GM21381 (cell line): Measurements from ENCODE around the gene DPP4.
"Not testable (repeated sequence)": the region's sequence is repeated elsewhere in the genome, so short reads cannot be mapped to it uniquely, and the experiment has no call there.

Source experiments
- ATAC-seq: cut with Tn5 transposase; IDR thresholded peaks from one replicate; pipeline ENCODE4 v1.9.1; 2021; ENCODE audit warnings: mild to moderate bottlenecking, moderate library complexity; ENCODE audit not compliant: unreplicated experiment

The DPP4 gene

GRCh38 chr2:162060532-162060931 is 13.5 kb downstream of the DPP4 start:
- ATAC-seq, result no peak

GRCh38 chr2:162058973-162059668 is 14.9 kb downstream of the DPP4 start:
- peak; percentile 59 for ATAC-seq

GRCh38 chr2:162057426-162057825 is 16.6 kb downstream of the DPP4 start:
- no peak for ATAC-seq

DNA sequence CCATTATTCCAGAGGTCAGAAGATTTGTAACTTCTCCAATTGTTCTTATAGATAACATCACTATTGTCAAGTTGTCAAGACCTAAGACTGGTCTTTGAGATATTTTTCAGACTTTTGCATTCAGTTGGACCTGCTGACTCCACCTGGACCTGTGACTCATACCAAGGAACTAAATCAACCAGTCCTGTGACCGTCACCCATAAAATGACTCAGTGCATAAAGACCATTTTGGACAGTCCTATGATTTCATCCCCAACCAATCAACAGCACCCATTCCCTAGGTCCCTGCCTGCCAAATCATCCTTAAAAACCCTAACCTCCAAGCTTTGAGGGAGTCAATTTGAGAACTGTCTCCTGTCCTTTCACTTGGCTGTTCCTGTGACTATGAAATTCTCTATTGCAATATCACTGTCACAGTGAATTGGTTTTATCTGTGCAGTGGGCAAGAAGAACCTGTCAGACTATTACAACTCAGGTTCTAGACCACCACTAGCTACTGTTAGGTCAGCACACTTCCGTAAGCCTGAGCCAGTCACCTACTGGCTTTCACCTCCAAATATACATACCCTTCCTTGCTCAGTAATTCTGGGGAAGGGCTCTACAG is 17.1 kb downstream of the DPP4 start:
- ATAC-seq, result no peak

- no peak for ATAC-seq
These were observed 20.2 kb downstream of the DPP4 start for GRCh38 chr2:162053808-162054155.

- ATAC-seq, result no peak
These were observed 20.8 kb downstream of the DPP4 start for GRCh38 chr2:162053066-162053807.

DNA sequence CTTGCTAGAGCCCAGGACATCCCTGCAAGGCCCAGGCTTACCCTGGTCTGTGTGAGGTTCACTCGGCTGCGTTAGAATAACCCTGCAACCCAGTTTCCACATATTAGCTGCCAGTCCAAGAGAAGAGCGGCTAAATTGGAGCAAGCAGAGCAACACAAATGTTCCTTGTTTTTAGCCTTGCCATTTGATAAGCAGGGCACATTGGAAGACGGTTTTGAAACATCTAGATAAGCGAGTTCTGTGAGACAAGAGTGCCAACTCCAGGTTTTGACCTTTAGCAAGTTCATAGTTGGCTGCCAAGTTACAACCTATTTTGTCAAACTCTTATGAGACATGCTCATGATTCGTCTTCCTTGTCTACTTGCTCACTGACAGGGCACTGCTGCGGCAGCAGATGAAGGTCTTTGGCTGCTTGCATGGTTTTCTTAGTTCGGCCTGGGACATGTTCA is 23.5 kb downstream of the DPP4 start:
- ATAC-seq, result no peak

- ATAC-seq, result not testable (repeated sequence)
These were observed 24.9 kb downstream of the DPP4 start for GRCh38 chr2:162049089-162049488.

- ATAC-seq, result no peak
These were observed 29.4 kb downstream of the DPP4 start for GRCh38 chr2:162044586-162044985.

DNA sequence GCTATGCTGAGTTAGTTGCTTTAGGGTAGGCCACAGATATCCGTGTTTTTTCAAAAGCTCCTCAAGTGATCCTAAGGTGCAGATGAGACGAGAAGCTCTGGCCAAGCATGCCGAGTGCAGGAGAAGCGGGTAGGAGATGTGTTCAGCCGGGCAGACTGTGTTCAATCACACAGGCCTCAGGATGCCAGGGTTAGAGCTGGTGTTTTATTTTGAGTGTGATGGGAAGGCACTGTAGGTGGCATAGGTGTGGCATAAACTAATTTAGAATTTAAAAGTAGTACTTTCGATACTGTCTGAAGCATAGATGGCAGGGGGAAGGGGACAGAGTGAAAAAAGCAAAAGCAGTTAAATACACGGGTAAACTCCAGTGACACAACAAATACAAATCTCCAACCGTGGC is 30.9 kb downstream of the DPP4 start:
- no peak for ATAC-seq

DNA sequence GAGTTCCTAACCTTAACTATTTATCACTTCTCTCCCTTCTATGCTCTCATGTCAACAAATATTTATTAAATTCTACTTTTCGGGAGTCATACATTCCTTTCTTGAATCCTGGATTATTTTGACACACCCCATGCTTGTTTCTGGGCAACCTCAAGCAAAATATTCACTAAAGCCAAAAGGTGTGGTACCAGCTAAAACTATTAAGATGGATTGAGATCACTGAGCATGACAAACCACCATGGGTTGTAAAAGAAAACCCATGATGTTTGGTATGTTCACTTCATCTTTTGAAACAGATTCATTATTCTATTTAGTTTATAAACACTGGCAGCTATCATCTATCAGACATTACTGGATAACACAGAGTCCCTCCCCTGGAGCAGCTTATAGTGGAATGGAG is 32.5 kb downstream of the DPP4 start:
- no peak for ATAC-seq

DNA sequence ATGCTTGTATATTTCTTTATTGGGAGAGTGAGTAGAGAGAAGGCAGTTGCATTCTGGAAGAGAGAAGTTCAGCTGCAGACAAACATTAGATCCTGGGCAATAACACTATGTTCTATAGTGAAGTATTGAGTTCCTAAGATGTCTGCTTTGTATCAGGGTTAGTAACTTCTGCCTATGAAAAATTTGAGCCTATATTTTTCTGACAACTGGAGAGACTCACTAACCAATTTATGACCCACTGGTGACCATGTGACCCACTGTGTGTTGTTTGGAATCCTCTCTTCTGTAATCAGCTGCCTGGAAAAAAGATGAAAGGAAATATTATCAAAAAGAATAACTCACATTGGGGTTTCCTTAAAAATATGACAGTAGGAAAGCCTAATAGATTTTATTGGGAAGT is 35.3 kb downstream of the DPP4 start:
- no peak for ATAC-seq

GRCh38 chr2:162037886-162038285 is 36.1 kb downstream of the DPP4 start:
- no peak for ATAC-seq

GRCh38 chr2:162037028-162037795 is 36.8 kb downstream of the DPP4 start:
- no peak for ATAC-seq

DNA sequence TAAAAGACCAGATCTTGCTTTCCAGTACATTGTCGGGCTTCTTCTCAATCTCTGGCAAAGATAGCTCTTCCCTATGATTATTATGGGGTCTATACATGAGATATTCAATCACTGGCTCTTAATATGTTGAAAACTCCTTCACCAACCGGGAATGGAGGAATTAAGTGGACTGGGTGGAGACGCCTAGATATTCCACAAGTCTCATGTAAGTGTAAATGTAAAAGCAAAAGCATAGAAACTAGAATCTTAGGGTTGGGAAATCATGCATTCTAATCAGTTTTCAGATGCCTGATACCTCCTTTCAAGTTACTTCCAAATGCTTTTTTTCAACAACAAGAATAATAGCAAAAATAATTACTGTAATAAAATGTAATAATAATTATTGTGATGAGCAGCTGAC is 38.0 kb downstream of the DPP4 start:
- no peak for ATAC-seq

DNA sequence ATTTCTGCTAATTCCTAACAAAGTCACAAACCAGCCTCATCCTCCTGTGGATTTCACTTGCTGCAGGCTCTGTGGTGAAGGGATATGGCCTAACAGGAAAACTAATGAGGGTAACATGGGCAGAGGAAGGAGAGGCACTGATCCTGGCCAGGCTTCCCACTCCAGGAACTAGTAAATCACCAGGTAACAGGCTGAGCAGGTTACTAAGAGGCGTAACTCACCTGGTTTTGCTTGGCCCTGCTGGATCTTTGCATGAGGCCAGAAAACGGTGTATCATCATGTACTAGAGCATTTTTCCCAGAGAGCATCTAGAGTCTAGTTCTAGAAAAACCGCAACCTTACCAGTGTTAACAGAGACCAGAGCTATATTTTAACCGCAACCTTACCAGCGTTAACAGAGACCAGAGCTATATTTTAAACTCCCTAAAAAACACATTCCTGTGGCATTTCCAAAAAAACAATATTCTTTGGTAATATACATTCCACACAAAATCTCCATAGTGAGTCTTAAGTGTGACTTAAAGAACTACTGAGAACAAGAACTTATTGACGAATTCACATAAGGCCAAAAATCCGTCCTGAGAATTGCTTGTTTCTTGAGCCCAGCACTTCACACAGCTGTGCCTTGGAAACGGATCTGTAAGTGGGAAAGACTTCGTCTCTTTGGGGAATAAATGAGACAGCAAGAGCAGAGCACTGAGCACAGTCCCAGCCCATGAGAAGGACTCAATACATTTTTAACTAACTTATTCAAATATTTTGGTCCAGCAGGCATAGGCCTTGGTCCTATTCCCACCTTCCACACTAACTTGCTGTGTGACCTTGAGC is 43.4 kb downstream of the DPP4 start:
- no peak for ATAC-seq

DNA sequence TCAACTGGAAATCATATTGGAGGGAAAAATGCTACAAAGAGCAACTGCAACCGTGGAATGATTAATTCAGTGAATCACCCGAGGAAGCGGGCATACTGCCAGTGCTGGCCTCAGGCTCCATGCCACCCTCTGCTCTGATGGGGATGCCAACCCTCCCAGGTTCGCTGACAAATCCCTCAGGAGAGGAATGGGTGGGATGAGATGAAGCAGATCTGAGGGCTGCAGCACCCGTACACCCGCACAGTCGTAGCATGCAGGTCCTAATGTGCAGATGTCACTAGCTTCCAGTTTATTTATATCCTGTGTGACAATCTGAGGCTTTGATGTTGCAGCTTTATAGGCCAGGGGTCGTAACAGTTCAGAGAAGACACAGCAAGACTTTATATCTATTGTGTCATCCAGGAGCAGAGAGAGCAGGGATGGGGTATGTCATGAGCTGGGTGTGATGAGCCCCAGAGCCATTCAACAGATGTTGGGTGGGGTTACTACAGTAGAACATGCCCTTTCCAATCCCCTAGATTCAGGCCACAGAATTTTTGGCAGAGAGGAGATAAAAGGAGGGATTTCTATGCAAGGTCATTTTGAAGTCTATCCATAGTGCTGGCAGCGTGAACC is 44.6 kb downstream of the DPP4 start:
- no peak for ATAC-seq

DNA sequence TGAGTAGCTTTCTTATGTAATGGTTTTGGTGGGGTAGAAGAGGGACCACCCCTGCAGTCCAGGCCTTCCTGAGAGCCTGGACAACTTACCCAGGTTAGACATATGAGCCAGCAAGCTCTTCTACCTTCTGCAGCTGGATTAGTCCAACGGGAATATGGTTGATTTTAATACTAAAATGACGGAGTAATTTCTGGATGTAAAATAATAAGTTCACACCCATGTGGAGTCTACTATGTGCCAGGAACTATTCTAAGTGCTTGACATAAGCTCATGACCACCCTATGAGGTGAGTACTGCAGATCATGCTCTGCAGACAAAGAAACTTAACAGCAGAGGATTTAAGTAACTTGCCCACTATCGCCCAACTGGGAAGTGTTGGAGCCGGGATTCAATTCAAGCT is 45.5 kb downstream of the DPP4 start:
- ATAC-seq, result no peak

DNA sequence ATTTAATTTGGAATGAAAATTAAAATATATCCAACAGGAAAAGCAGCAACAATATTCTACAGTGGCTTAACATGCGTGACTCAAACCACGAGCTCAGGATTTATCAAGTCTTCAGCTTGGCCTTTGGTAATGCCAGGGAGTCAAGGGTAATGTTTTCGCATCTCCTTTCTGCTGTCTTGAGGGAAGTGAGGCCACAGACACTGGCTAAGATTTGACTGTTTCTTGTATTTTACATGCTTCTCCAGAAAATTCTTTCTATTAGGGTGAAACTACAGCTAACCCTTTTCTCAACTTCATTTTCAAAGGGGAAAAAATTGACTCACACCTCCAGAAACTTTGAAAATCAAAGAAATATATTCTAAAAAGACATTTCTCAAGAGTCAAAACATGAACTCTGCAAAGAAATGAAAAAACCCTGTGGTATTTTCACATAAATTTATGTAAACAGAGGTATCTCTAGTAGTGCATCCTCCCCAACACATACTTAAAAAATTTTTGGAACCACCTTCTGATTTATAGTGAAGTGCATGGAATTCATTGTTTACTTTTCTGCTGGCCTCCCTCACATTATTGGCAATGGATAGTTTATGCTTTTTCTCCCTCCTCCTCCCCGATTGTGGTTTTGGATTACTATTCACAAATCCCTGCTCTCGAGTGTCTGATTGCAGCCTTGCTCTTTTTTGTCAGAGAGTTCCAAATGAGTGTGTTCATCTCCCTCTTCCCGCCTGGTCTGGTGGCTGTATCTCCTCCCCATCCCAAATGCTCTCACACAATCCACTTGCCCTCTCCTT is 48.7 kb downstream of the DPP4 start:
- ATAC-seq, result no peak
